Epithelial cell of proximal tubule (primary cell): ENCODE measurements around the gene BTBD9. TPM values are rescaled to one million over a fixed set of nuclear protein-coding genes. Genes with fewer than 3 reads are reported as not detected.

Experiments
- DNase-seq: peaks from one replicate; pipeline ENCODE4 v3.0.0-alpha.2; 2011; ENCODE audit warnings: low read depth
- H3K4me3 ChIP-seq: 2 replicates; pipeline ENCODE4 v1.5.1; 2011; ENCODE audit warnings: low read depth, mild to moderate bottlenecking, low read length
- CTCF ChIP-seq: conservative IDR thresholded peaks from 2 replicates; pipeline ENCODE4 v1.5.1; 2012; ENCODE audit warnings: low read depth, mild to moderate bottlenecking, low read length
- total RNA-seq: library from RNA; depleted of rRNA; stranded (reverse); fragments of >200 nt; gene quantifications from 2 replicates; pipeline ENCODE4 v1.2.3, GENCODE V29; 2015

Gene BTBD9
- total RNA-seq, 1 donor from 2014 or later: 2.9 TPM

- TF ChIP-seq CTCF: no peak
- DNase-seq: no peak
- H3K4me3 ChIP-seq: no peak overlapping the region
Measured at GRCh38 chr6:38467566-38467965, 172.2 kb downstream of the BTBD9 start.

GRCh38 chr6:38460186-38460585, 179.5 kb downstream of the BTBD9 start:
- H3K4me3 ChIP-seq: no peak overlapping the region
- no peak for TF ChIP-seq CTCF
- no peak for DNase-seq

- no peak for TF ChIP-seq CTCF
- no peak for DNase-seq
- no peak overlapping the region for H3K4me3 ChIP-seq
Measured at GRCh38 chr6:38459291-38459690, 180.4 kb downstream of the BTBD9 start.

- H3K4me3 ChIP-seq: no peak overlapping the region
- DNase-seq: no peak
- no peak for TF ChIP-seq CTCF
Measured at GRCh38 chr6:38453861-38454260, 185.9 kb downstream of the BTBD9 start.

- TF ChIP-seq CTCF: no peak
- DNase-seq: no peak
Measured at GRCh38 chr6:38452816-38453660, 186.7 kb downstream of the BTBD9 start.

GRCh38 chr6:38450717-38451116, 189.0 kb downstream of the BTBD9 start:
- no peak for TF ChIP-seq CTCF

More at GRCh38 chr6:38452816-38453660, 186.7 kb downstream of the BTBD9 start:
- no peak overlapping the region for H3K4me3 ChIP-seq

GRCh38 chr6:38445925-38446324, 193.8 kb downstream of the BTBD9 start:
- TF ChIP-seq CTCF: no peak
- no peak for DNase-seq
- no peak overlapping the region for H3K4me3 ChIP-seq

More at GRCh38 chr6:38450717-38451116, 189.0 kb downstream of the BTBD9 start:
- no peak overlapping the region for H3K4me3 ChIP-seq
- DNase-seq: no peak
